T-cell (primary cell): ENCODE measurements around the gene HEBP2. TPM values are rescaled to one million over a fixed set of nuclear protein-coding genes. Genes with fewer than 3 reads are reported as not detected.
A peak's percentile ranks its signal among the peaks of the same experiment; 100 is the strongest.

Source experiments
- ATAC-seq, 4 experiments: fragments of 200-7000 bp in 3 of 4; fragments of 150-1000 bp in 1 of 4; cut with Tn5 transposase; replicated peaks in 1 of 4; 1 replicate in 3 of 4; 2 replicates in 1 of 4; pipeline ENCODE4 v1.10.0; 2021; ENCODE audit warnings: moderate library complexity in 3 of 4, mild to moderate bottlenecking in 2 of 4, moderate number of reproducible peaks in 1 of 4
- CTCF ChIA-PET, 2 donors: fragments of 300-600 bp; sonication (Branson Sonifier 250); formaldehyde crosslinking; loops; one replicate each; lab custom pipeline; 2022; ENCODE audit warnings: antibody characterized with exemption in 2 of 2; lab: Charles Lee
- POLR2A ChIA-PET, 2 donors: fragments of 300-600 bp; sonication (Branson Sonifier 250); formaldehyde crosslinking; loops; one replicate each; lab custom pipeline; 2022; ENCODE audit warnings: antibody characterized with exemption in 2 of 2; lab: Charles Lee
- DNase-seq, 35 experiments: peaks; one replicate each; pipeline versions ENCODE4 v3.0.0 to v3.0.0-alpha.2; 2013 to 2023
- H3K27ac ChIP-seq: one replicate; pipeline ENCODE4 v1.5.1; 2013; ENCODE audit warnings: low read length
- H3K27me3 ChIP-seq, 2 experiments: replicated peaks in 1 of 2; 1 replicate in 1 of 2; 2 replicates in 1 of 2; pipeline versions ENCODE4 v1.6.1 to v1.7.0; 2013; ENCODE audit warnings: low read length in 1 of 2, mixed read lengths in 1 of 2; ENCODE audit not compliant: control insufficient read depth in 2 of 2, insufficient read depth in 2 of 2; ENCODE audit errors: extremely low read depth in 1 of 2
- H3K36me3 ChIP-seq, 2 donors: 1 replicate in 1 of 2; 2 replicates in 1 of 2; pipeline versions ENCODE4 v1.6.1 to v1.7.0; 2013; ENCODE audit warnings: low read length in 1 of 2; ENCODE audit not compliant: control insufficient read depth in 2 of 2, insufficient read depth in 1 of 2; ENCODE audit errors: extremely low read depth in 1 of 2
- H3K4me1 ChIP-seq, 2 experiments: 1 replicate in 1 of 2; 2 replicates in 1 of 2; pipeline versions ENCODE4 v1.6.1 to v1.7.0; 2013; ENCODE audit warnings: low read length in 2 of 2, mixed read lengths in 1 of 2; ENCODE audit not compliant: insufficient read depth in 2 of 2, control insufficient read depth in 1 of 2; ENCODE audit errors: extremely low read depth in 1 of 2
- H3K4me3 ChIP-seq, 2 donors: 1 replicate in 1 of 2; 2 replicates in 1 of 2; pipeline versions ENCODE4 v1.5.1 to v1.7.0; 2013; ENCODE audit warnings: mild to moderate bottlenecking in 2 of 2, low read length in 1 of 2, moderate library complexity in 1 of 2; ENCODE audit not compliant: control insufficient read depth in 1 of 2; ENCODE audit errors: extremely low read depth in 1 of 2
- H3K9me3 ChIP-seq: 2 replicates; pipeline ENCODE4 v1.7.0; 2013
- H3K27ac Mint-ChIP-seq, 2 donors: one replicate each; pipeline ENCODE4 v1.8.0; 2020 to 2021; ENCODE audit warnings: mild to moderate bottlenecking in 2 of 2, mixed read lengths in 2 of 2
- H3K27me3 Mint-ChIP-seq, 2 donors: one replicate each; pipeline ENCODE4 v1.8.0; 2021 to 2022; ENCODE audit warnings: mixed read lengths in 2 of 2
- H3K36me3 Mint-ChIP-seq: one replicate; pipeline ENCODE4 v1.8.0; 2021; ENCODE audit warnings: mixed read lengths
- H3K4me1 Mint-ChIP-seq, 3 donors: one replicate each; pipeline ENCODE4 v1.8.0; 2020 to 2022; ENCODE audit warnings: mixed read lengths in 3 of 3, mild to moderate bottlenecking in 1 of 3
- H3K4me3 Mint-ChIP-seq, 3 donors: one replicate each; pipeline ENCODE4 v1.8.0; 2020 to 2022; ENCODE audit warnings: mild to moderate bottlenecking in 3 of 3, mixed read lengths in 3 of 3, moderate library complexity in 3 of 3
- H3K9me3 Mint-ChIP-seq, 3 donors: one replicate each; pipeline ENCODE4 v1.8.0; 2020 to 2022; ENCODE audit warnings: mixed read lengths in 3 of 3
- WGBS: methylation state at CpG from one replicate; pipeline ENCODE4 v1.1.5; 2013; ENCODE audit warnings: missing lambda C conversion rate; ENCODE audit not compliant: insufficient coverage; 5-methylcytosine and 5-hydroxymethylcytosine counted together
- total RNA-seq, 35 experiments: library from RNA in 6 of 35; stranded (reverse) in 6 of 35; fragments of 120-200 nt in 1 of 35; gene quantifications; one replicate each; pipeline versions ENCODE4 v1.2.1 to v1.2.4 and lab custom pipeline; 2013 to 2026

Gene HEBP2
- total RNA-seq, 5 donors from 2014 or later (not counting 1 experiment from before 2014, with no cell fraction given): 18.8 to 54.0 (median 45.7) TPM

DNA sequence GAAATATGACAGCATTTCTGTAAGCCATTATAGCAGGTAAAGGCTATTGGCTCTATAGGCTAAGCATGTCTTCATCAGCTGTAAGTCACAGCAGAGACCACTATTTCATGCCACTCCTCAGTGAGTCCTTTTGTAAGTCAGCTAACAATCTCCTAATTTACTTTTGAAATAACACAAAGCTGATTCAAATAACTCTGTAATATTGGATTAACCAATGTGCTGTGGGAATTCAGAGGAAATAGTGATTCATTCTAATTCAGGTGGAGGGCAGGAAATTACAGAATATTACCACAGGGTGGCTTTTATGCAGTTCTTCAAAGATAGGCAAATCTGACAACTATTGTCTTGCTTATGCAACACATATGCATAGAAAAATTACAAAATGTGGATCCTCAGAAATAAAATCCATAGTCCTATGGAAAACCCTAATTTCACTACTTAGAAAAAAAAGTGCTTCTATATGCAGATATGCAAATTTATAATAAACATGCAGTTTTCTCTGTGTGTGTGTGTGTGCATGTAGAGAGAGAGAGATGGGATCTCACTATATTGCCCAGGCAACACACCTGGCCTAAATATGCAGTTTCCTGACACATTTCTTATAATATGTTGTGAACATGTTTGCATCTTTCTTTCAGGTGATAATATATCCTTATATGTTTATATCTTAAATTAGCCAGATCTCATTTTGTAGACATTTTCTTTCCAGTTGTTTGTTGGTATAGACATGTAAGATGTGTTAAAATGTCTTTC lies 31.1 kb upstream of the HEBP2 start:
- H3K36me3 ChIP-seq: no peaks in the 10 kb centered on the region
- ChIA-PET CTCF (interaction anchor here (0.6 to 0.7 kb wide), 3 partner anchors 12 to 145 kb away, joined by 3 read pairs; no protein-coding TSS in a partner anchor), POLR2A (no interaction called here)
- no peak overlapping the region for H3K4me3 ChIP-seq
- DNase-seq: peak in 1 of 35 experiments; percentile 20
- Mint-ChIP-seq H3K27ac (no peak overlapping the region), H3K4me3 (no peak overlapping the region), H3K27me3 (peaks cover 0 to 8% of the 10 kb centered on the region in 2 donors), H3K4me1 (peaks cover 0 to 2% (median 0%) of the 10 kb centered on the region in 3 donors), H3K36me3 (no peaks in the 10 kb centered on the region), H3K9me3 (no peaks in the 10 kb centered on the region)
- peaks cover 0 to 2% of the 10 kb centered on the region in 2 experiments for H3K27me3 ChIP-seq
- ATAC-seq: peak in 3 of 4 experiments; percentile 53 to 63 (median 60)
- no peaks in the 10 kb centered on the region for H3K4me1 ChIP-seq
- no peak overlapping the region for H3K27ac ChIP-seq
- no peaks in the 10 kb centered on the region for H3K9me3 ChIP-seq

DNA sequence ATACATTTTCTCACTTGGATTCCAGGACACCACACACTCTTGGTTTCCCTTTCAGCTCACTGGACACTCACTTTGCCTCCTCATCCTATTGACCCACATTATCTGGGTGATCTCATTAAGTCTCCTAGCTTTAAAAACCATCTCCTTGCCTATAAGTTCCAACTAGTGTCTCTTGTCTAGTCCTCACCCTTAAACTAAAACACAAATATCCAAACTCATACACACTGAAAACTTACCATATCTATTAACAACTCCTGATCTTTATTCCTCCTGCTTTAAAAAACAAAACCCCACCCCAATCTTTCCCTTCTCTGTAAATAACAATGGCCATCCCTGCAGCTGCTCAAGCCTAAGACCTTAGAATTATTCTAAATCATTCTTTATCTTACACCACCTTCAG lies 29.8 kb upstream of the HEBP2 start:
- Mint-ChIP-seq H3K4me1 (peaks cover 0 to 2% (median 0%) of the 10 kb centered on the region in 3 donors), H3K9me3 (no peaks in the 10 kb centered on the region), H3K4me3 (no peak overlapping the region), H3K27me3 (peaks cover 0 to 6% of the 10 kb centered on the region in 2 donors), H3K36me3 (no peaks in the 10 kb centered on the region), H3K27ac (no peak overlapping the region)
- ChIA-PET POLR2A (no interaction called here), CTCF (no interaction called here)
- Histone ChIP-seq H3K36me3 (no peaks in the 10 kb centered on the region), H3K4me3 (no peak overlapping the region), H3K9me3 (no peaks in the 10 kb centered on the region), H3K4me1 (no peaks in the 10 kb centered on the region), H3K27ac (no peak overlapping the region), H3K27me3 (peaks cover 0 to 3% of the 10 kb centered on the region in 2 experiments)
- no peak for ATAC-seq
- no peak for DNase-seq

DNA sequence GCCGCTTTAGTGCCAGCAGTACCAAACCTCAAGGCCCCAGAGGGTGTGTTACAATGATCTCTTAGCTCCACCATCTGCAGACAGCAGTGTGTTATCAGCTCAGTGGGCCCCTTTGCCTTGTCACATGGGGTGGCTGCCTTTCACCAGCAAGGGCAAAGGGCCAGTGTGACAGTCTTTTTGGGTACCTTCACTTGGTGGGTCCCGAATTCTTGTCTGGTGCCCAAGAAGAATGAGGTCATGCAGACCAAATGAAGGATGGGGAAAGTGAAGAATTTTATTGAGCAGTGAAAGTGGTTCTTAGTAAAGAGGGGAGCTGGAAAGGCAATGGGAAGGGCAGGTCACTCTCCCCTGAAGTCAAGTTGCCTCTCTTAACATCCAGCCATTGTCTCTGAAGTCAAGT lies 29.2 kb upstream of the HEBP2 start:
- H3K36me3 Mint-ChIP-seq: no peaks in the 10 kb centered on the region
- Histone ChIP-seq H3K4me1 (no peaks in the 10 kb centered on the region), H3K4me3 (no peak overlapping the region), H3K27ac (no peak overlapping the region), H3K9me3 (no peaks in the 10 kb centered on the region), H3K27me3 (peaks cover 0 to 3% of the 10 kb centered on the region in 2 experiments), H3K36me3 (no peaks in the 10 kb centered on the region)
- POLR2A ChIA-PET: no interaction called here
- no peak overlapping the region for H3K27ac Mint-ChIP-seq
- peaks cover 0 to 2% (median 0%) of the 10 kb centered on the region in 3 donors for H3K4me1 Mint-ChIP-seq
- WGBS: 100% methylated on average over 1 of the region's 2 CpGs
- no peak overlapping the region for H3K4me3 Mint-ChIP-seq
- CTCF ChIA-PET: no interaction called here
- H3K9me3 Mint-ChIP-seq: no peaks in the 10 kb centered on the region
- peaks cover 0 to 6% of the 10 kb centered on the region in 2 donors for H3K27me3 Mint-ChIP-seq
- DNase-seq (no peak), ATAC-seq (no peak)

DNA sequence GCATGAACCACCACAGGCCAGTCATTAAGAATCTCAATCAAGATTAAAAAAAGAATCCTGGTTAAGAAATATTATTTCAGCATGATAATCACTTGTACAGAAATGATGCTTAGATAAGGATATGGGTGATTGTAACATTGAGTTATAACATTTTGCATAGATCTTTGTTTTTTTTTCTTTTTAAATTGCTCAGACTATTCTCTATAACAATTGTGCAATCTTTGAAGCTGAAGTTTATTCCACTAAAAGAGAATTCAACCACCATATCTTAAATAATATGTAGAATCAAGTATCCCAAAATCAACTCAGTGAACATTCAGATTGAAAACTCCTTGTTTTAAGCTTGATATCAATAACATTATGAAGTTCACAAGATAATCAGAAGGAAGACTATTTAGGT lies 27.0 kb upstream of the HEBP2 start:
- POLR2A ChIA-PET: no interaction called here
- CTCF ChIA-PET: interaction anchor here in 1 of 2 donors (0.6 to 0.7 kb wide), 2 partner anchors 38 to 121 kb away, joined by 3 to 4 read pairs; no protein-coding TSS in a partner anchor
- no peak for DNase-seq
- no peak for ATAC-seq
- H3K9me3 ChIP-seq: no peaks in the 10 kb centered on the region
- Mint-ChIP-seq H3K36me3 (no peaks in the 10 kb centered on the region), H3K4me3 (no peak overlapping the region), H3K27me3 (peaks cover 0 to 6% of the 10 kb centered on the region in 2 donors), H3K9me3 (no peaks in the 10 kb centered on the region), H3K27ac (no peak overlapping the region), H3K4me1 (peaks cover 0 to 2% (median 0%) of the 10 kb centered on the region in 3 donors)
- no peak overlapping the region for H3K27ac ChIP-seq
- no peaks in the 10 kb centered on the region for H3K36me3 ChIP-seq
- H3K27me3 ChIP-seq: peaks cover 0 to 7% of the 10 kb centered on the region in 2 experiments
- H3K4me1 ChIP-seq: no peaks in the 10 kb centered on the region
- H3K4me3 ChIP-seq: no peak overlapping the region

GRCh38 chr6:138377844-138378243 lies 26.2 kb upstream of the HEBP2 start, which contains the start of gene SMIM28:
TSS of gene SMIM28 (plus strand) at chr6:138377905. CDS start at chr6:138378073, 168 bp downstream.
- Histone ChIP-seq H3K4me3 (no peak within 1 kb of the TSS), H3K4me1 (no peaks in the 10 kb centered on the region), H3K27me3 (peaks cover 0 to 13% of the 10 kb centered on the region in 2 experiments), H3K36me3 (no peaks in the 10 kb centered on the region), H3K9me3 (no peaks in the 10 kb centered on the region), H3K27ac (no peak within 1 kb of the TSS)
- Mint-ChIP-seq H3K9me3 (no peaks in the 10 kb centered on the region), H3K27me3 (peaks cover 0 to 9% of the 10 kb centered on the region in 2 donors), H3K36me3 (no peaks in the 10 kb centered on the region), H3K27ac (no peak within 1 kb of the TSS), H3K4me1 (no peaks in the 10 kb centered on the region), H3K4me3 (no peak within 1 kb of the TSS)
- ATAC-seq: no peak
- ChIA-PET CTCF (interaction anchor here (0.6 to 0.7 kb wide), 2 partner anchors 120 to 1662 kb away, joined by 4 to 5 read pairs; no protein-coding TSS in a partner anchor), POLR2A (interaction anchor here in 1 of 2 donors (0.6 kb wide), 1 partner anchor 27 kb away, joined by 3 read pairs; no protein-coding TSS in a partner anchor)
- DNase-seq: no peak
- 85% methylated on average over 4 of the region's 6 CpGs for WGBS

DNA sequence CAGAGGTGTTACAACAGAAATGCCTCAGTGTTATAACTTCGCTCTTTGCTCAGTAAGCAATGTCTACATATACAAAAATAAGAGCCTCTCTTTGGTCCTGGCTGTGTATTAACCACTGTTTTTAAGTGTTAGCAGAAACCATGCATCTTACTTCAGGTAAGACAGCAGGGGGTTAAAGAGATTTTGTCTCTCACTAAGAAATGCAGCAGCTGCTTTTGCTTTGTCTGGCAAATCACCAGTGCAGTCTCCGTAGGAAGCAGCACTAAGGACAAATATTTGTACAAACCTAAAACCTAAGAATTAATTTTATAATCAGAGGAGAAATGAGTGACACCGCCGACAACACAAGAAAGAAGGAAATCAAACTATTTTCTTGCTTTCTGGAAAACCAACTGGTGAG lies 25.6 kb upstream of the HEBP2 start:
- ChIA-PET CTCF (no interaction called here), POLR2A (no interaction called here)
- ATAC-seq: no peak
- no peaks in the 10 kb centered on the region for H3K9me3 Mint-ChIP-seq
- no peaks in the 10 kb centered on the region for H3K9me3 ChIP-seq
- H3K27ac Mint-ChIP-seq: no peak overlapping the region
- DNase-seq: no peak
- H3K36me3 Mint-ChIP-seq: no peaks in the 10 kb centered on the region
- no CpG with 5 or more reads among the region's 4 CpGs for WGBS
- no peaks in the 10 kb centered on the region for H3K4me1 ChIP-seq
- H3K4me1 Mint-ChIP-seq: no peaks in the 10 kb centered on the region
- no peaks in the 10 kb centered on the region for H3K36me3 ChIP-seq
- peaks cover 0 to 13% of the 10 kb centered on the region in 2 experiments for H3K27me3 ChIP-seq
- H3K27me3 Mint-ChIP-seq: peaks cover 0 to 11% of the 10 kb centered on the region in 2 donors
- no peak overlapping the region for H3K4me3 ChIP-seq
- H3K27ac ChIP-seq: no peak overlapping the region
- no peak overlapping the region for H3K4me3 Mint-ChIP-seq
